IMR-90 (cell line): Measurements from ENCODE around the gene AGPAT3. TPM values are rescaled to one million over a fixed set of nuclear protein-coding genes. Genes with fewer than 3 reads are reported as not detected.

Experiments used
- ATAC-seq: fragments of 200-7000 bp; cut with Tn5 transposase; 2 replicates; pipeline ENCODE4 v1.9.1; 2020; ENCODE audit warnings: low read depth, mild to moderate bottlenecking, moderate library complexity
- BruUV-seq: library from RNA; stranded (reverse); fragments of 400-500 nt; replicated peaks from 2 replicates; lab custom pipeline; 2021; lab: Mats Ljungman, UMichigan
- CTCF ChIA-PET: fragments of 300-600 bp; formaldehyde crosslinking; extraction: SDS; loops from one replicate; lab custom pipeline; 2021; ENCODE audit warnings: antibody characterized with exemption; lab: Yijun Ruan, JAX
- POLR2A ChIA-PET: fragments of 300-600 bp; sonication (Branson Sonifier 250); formaldehyde crosslinking; loops from one replicate; lab custom pipeline; 2022; ENCODE audit warnings: antibody characterized with exemption; ENCODE audit not compliant: unreplicated experiment; lab: Charles Lee
- DNase-seq: peaks from one replicate; pipeline ENCODE4 v3.0.0; 2013
- H2AFZ ChIP-seq: replicated peaks from 2 replicates; pipeline ENCODE3; 2013; ENCODE audit warnings: low read length, mild to moderate bottlenecking; ENCODE audit not compliant: poor library complexity
- H2AK5ac ChIP-seq: 2 replicates; pipeline ENCODE4 v1.6.1; 2013; ENCODE audit warnings: low read depth, low read length, inconsistent platforms
- H2AK9ac ChIP-seq: replicated peaks from 2 replicates; pipeline ENCODE3; 2013; ENCODE audit warnings: mild to moderate bottlenecking, low read depth, low read length, moderate library complexity; ENCODE audit not compliant: poor library complexity
- H2BK120ac ChIP-seq: 2 replicates; pipeline ENCODE4 v1.6.1; 2013; ENCODE audit warnings: low read depth, low read length, inconsistent platforms
- H2BK15ac ChIP-seq: 3 replicates; pipeline ENCODE4 v1.6.1; 2013; ENCODE audit warnings: low read depth, low read length, inconsistent platforms
- H2BK20ac ChIP-seq: 2 replicates; pipeline ENCODE4 v1.6.1; 2013; ENCODE audit warnings: low read depth, mild to moderate bottlenecking, inconsistent platforms, low read length, moderate library complexity
- H2BK5ac ChIP-seq: 2 replicates; pipeline ENCODE4 v1.6.1; 2013; ENCODE audit warnings: mild to moderate bottlenecking, low read depth, low read length, inconsistent platforms; ENCODE audit not compliant: poor library complexity, severe bottlenecking
- H3K14ac ChIP-seq: replicated peaks from 2 replicates; pipeline ENCODE4 v1.6.1; 2013; ENCODE audit warnings: low read depth, low read length, inconsistent platforms
- H3K18ac ChIP-seq: 2 replicates; pipeline ENCODE4 v1.6.1; 2013; ENCODE audit warnings: low read depth, low read length, control low read depth
- H3K23ac ChIP-seq: 2 replicates; pipeline ENCODE4 v1.6.1; 2013; ENCODE audit warnings: low read depth, low read length, inconsistent platforms
- H3K27ac ChIP-seq: 2 replicates; pipeline ENCODE4 v1.5.1; 2013; ENCODE audit warnings: mild to moderate bottlenecking, control low read depth, low read length; ENCODE audit not compliant: insufficient read depth
- H3K27me3 ChIP-seq: 2 replicates; pipeline ENCODE4 v1.6.1; 2013; ENCODE audit warnings: low read length; ENCODE audit not compliant: control insufficient read depth, insufficient read depth
- H3K36me3 ChIP-seq: 2 replicates; pipeline ENCODE4 v1.6.1; 2013; ENCODE audit warnings: low read length, mixed read lengths; ENCODE audit not compliant: control insufficient read depth, insufficient read depth
- H3K4ac ChIP-seq: 2 replicates; pipeline ENCODE4 v1.6.1; 2013; ENCODE audit warnings: low read depth, low read length, inconsistent platforms
- H3K4me1 ChIP-seq: 2 replicates; pipeline ENCODE4 v1.6.1; 2013; ENCODE audit warnings: low read length, mixed read lengths; ENCODE audit not compliant: control insufficient read depth, insufficient read depth
- H3K4me2 ChIP-seq: 2 replicates; pipeline ENCODE4 v1.6.1; 2013; ENCODE audit warnings: low read depth, mild to moderate bottlenecking, control low read depth, low read length, moderate library complexity
- H3K4me3 ChIP-seq: 2 replicates; pipeline ENCODE4 v1.5.1; 2013; ENCODE audit warnings: low read depth, mild to moderate bottlenecking, control low read depth, low read length, moderate library complexity; ENCODE audit not compliant: insufficient read depth
- H3K56ac ChIP-seq: 2 replicates; pipeline ENCODE4 v1.6.1; 2013; ENCODE audit warnings: low read length, inconsistent platforms; ENCODE audit not compliant: insufficient read depth; ENCODE audit errors: extremely low read depth
- H3K79me1 ChIP-seq, 2 experiments: 2 replicates each; pipeline ENCODE4 v1.6.1; 2013; ENCODE audit warnings: low read length in 2 of 2, inconsistent platforms in 1 of 2, low read depth in 1 of 2
- H3K9ac ChIP-seq: 2 replicates; pipeline ENCODE4 v1.6.1; 2013; ENCODE audit warnings: low read depth, low read length, control low read depth
- H3K9me1 ChIP-seq: 2 replicates; pipeline ENCODE4 v1.6.1; 2013; ENCODE audit warnings: low read length, inconsistent platforms; ENCODE audit not compliant: insufficient read depth
- H3K9me3 ChIP-seq: 2 replicates; pipeline ENCODE4 v1.6.1; 2013; ENCODE audit warnings: low read length; ENCODE audit not compliant: control insufficient read depth, insufficient read depth
- H4K20me1 ChIP-seq: 2 replicates; pipeline ENCODE4 v1.6.1; 2013; ENCODE audit warnings: low read length, inconsistent platforms; ENCODE audit not compliant: insufficient read depth
- H4K5ac ChIP-seq: 2 replicates; pipeline ENCODE4 v1.6.1; 2013; ENCODE audit warnings: mild to moderate bottlenecking, low read depth, low read length, control low read depth
- H4K8ac ChIP-seq, 2 experiments: 2 replicates each; pipeline ENCODE4 v1.6.1; 2013; ENCODE audit warnings: low read depth in 2 of 2, low read length in 2 of 2, control low read depth in 1 of 2, inconsistent platforms in 1 of 2
- H4K91ac ChIP-seq: 2 replicates; pipeline ENCODE4 v1.6.1; 2013; ENCODE audit warnings: low read depth, low read length, inconsistent platforms; ENCODE audit not compliant: insufficient read depth
- POLR2A ChIP-seq: IDR thresholded peaks from 2 replicates; pipeline ENCODE4 v1.6.1; 2012; ENCODE audit warnings: mild to moderate bottlenecking, low read depth, low read length
- WGBS, 2 experiments: methylation state at CpG; one replicate each; pipeline versions ENCODE4 v1.1.5 to v1.1.7; 2013; ENCODE audit warnings: missing lambda C conversion rate in 2 of 2; ENCODE audit not compliant: insufficient read length in 1 of 2; ENCODE audit errors: extremely low coverage in 2 of 2; 5-methylcytosine and 5-hydroxymethylcytosine counted together
- dilution Hi-C: fragments of 300-500 bp; cut with HindIII; formaldehyde crosslinking; loops from one replicate; pipeline ENCODE4 v1.14.3; 2018; ENCODE audit warnings: low sequenced_read_pairs; ENCODE audit not compliant: unreplicated experiment
- in situ Hi-C: fragments of 300-500 bp; cut with MboI; formaldehyde crosslinking; loops from 3 replicates; pipeline ENCODE4 v1.14.3; 2019; ENCODE audit warnings: low sequenced_read_pairs, inconsistent platforms, mixed read lengths
- intact Hi-C: fragments of 100-400 bp; cut with micrococcal nuclease; formaldehyde crosslinking; loops from 2 replicates; pipeline ENCODE4 v1.10.0; 2022
- polyA plus RNA-seq, 3 experiments: library from polyadenylated mRNA; depleted of rRNA; stranded (reverse); fragments of >200 nt; gene quantifications; 2 replicates each; pipeline ENCODE4 v1.2.3, GENCODE V29; 2012; ENCODE audit warnings: low replicate concordance in 1 of 3
- total RNA-seq: library from RNA; depleted of rRNA; stranded (reverse); fragments of >200 nt; gene quantifications from 2 replicates; pipeline ENCODE4 v1.2.3, GENCODE V29; 2012

The AGPAT3 gene
- total and polyA plus RNA-seq, 2 of the 4 experiments (the other 2 are of a cell fraction), result 27.1 to 38.7 TPM

DNA sequence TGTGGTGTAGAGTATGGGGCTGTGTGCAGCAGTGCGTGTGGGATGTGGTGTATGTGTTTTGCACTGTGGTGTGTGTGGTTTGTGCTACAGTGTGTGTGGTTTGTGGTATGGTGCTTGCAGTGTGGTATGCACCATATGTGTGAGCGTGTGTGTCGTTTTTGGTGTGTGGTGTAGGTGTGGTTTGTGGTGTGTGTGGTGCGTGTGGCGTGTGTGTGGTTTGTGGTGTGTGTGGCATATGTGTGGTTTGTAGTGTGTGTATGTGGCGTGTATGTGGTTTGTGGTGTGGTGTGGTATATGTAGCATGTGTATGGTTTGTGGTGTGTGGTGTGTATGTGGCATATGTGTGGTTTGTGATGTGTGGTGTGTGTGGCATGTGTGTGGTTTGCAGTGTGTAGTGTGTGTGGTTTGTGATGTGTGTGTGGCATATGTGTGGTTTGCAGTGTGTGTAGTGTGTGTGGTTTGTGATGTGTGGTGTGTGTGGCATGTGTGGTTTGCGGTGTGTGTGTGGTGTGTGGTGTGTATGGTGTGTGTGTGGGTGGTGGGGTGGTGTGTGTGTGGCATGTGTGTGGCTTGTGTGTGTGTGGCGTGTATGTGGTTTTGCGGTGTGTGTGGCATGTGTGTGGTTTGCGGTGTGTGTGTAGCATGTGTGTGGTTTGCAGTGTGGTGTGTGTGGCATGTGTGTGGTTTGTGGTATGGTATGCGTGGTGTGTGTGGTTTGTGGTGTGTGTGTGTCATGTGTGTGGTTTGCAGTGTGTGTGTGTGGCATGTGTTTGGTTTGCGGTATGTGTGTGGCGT lies 93.5 kb downstream of the AGPAT3 start:
- Histone ChIP-seq H4K5ac (no peak overlapping the region), H3K4me3 (no peak overlapping the region), H2AK9ac (peak overlapping the region; percentile 90), H2BK15ac (no peak overlapping the region), H3K27me3 (no peaks in the 10 kb centered on the region), H4K8ac (no peak overlapping the region), H2BK20ac (no peak overlapping the region), H4K91ac (no peak overlapping the region), H3K79me1 (peaks cover 17 to 54% of the 10 kb centered on the region in 2 experiments), H2BK5ac (peak overlapping the region; percentile 91), H3K4me2 (no peak overlapping the region), H3K4ac (no peak overlapping the region; the same call in 1 of the 2 replicates), H3K56ac (peak overlapping the region; percentile 5; the same call in 1 of the 2 replicates), H2BK120ac (no peak overlapping the region), H3K9me3 (no peaks in the 10 kb centered on the region), H3K14ac (peak overlapping the region; percentile 3; the same call in 1 of the 2 replicates), H4K20me1 (peaks cover 44% of the 10 kb centered on the region), H3K9ac (no peak overlapping the region), H2AFZ (peak overlapping the region; percentile 65), H3K18ac (no peak overlapping the region), H3K23ac (no peak overlapping the region), H2AK5ac (peak overlapping the region; percentile 82; the same call in 1 of the 2 replicates), H3K9me1 (peaks cover 30% of the 10 kb centered on the region), H3K4me1 (peaks cover 9% of the 10 kb centered on the region), H3K36me3 (peaks cover 18% of the 10 kb centered on the region), H3K27ac (no peak overlapping the region)
- BruUV-seq, result no TSS peak
- 96 to 100% methylated on average over 2 to 4 of the region's 13 CpGs for WGBS, 2 experiments
- POLR2A ChIA-PET, result no interaction called here
- TF ChIP-seq POLR2A, result no peak
- intact Hi-C loops, result no loop called here
- dilution Hi-C loops, result no loop called here
- ATAC-seq (no peak), DNase-seq (no peak)
- in situ Hi-C loops, result no loop called here
- CTCF ChIA-PET, result no interaction called here
